Measurements from ENCODE around the gene LRWD1. TPM values are rescaled to one million over a fixed set of nuclear protein-coding genes. Genes with fewer than 3 reads are reported as not detected.
"Not testable (repeated sequence)": the region's sequence is repeated elsewhere in the genome, so short reads cannot be mapped to it uniquely, and the experiment has no call there.

The LRWD1 gene
- total RNA-seq, 2 experiments from 2014 or later, result 20.1 to 20.7 TPM

DNA sequence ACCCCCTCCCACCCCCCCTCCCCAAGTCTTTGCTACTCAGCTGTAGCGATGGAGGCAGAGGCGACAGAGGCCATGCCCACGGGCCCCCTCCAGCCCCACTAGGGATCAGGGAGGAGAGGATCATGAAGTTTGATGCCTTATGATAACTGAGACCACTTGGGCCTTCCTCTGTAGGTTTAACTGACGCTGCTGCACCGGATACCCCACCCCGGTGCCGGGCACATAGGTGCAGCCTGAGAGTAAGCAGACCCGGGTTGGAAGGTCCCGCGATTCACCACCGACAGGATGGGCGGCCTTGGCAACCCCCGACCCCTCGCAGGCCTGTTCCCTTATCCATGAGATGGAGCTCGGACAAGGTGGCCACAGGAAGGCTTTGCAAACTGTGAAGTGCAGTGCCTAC is 29.2 kb downstream of the LRWD1 start:
- H3K4me3 Mint-ChIP-seq, H3K27ac Mint-ChIP-seq, H3K27me3 Mint-ChIP-seq, H3K36me3 Mint-ChIP-seq, DNase-seq, H3K4me1 Mint-ChIP-seq, H3K9me3 Mint-ChIP-seq: not testable (repeated sequence)

DNA sequence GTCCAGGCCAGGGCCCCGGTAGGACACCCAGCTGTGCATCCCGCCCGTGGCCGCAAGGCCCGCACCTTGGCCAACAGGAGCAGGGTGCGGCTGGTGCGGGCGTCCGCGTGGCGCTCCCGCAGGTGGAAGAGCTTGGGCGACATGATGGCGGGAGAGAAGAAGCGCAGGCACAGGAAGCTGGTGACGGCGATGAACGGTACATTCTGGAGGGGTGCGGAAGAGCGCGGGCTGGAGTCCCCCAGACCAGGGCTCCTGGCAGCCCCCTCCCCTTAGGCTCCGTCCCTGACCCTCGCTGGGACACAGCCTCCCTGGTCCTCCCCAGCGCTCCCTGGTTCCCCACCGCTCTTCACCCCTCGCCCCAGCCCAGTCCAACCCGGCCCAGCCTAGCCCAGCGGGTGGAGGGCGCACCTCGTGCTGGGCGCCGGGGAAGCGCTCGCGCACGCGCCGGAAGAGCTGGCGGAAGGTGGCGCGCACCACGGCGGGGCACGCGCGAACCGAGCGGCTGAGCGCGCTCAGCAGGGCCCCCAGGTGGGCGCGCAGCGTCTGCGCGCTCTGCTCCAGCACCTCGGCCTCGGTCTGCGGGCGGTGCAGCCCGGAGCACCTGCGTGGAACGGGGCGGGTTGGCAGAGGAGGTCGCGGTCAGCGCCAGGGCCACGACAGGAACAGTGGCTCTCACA is 29.8 kb downstream of the LRWD1 start:
- not testable (repeated sequence) for DNase-seq, H3K4me1 Mint-ChIP-seq, H3K4me3 Mint-ChIP-seq, H3K27me3 Mint-ChIP-seq, H3K27ac Mint-ChIP-seq, H3K9me3 Mint-ChIP-seq, H3K36me3 Mint-ChIP-seq

DNA sequence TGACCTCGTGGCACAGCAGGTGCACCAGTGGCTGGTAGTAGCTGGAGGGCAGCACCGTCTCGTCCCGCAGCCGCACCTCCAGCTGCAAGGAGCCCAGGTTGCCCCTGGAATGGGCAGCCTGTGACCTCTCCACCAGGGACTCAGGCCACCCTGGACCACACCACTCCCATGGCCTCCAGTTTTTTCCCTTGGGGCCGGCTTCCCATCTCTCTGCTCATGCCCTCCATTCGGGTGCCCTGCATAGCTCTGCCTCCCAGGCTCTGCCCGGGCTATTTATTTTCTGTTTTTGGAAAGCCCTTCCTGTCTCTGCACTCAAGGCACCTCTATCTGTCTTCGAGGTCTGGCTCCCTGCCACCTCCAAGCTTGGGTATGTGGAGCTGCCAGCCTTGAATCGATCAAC is 32.1 kb downstream of the LRWD1 start:
- H3K27ac Mint-ChIP-seq, H3K9me3 Mint-ChIP-seq, H3K4me3 Mint-ChIP-seq, H3K4me1 Mint-ChIP-seq, H3K27me3 Mint-ChIP-seq, DNase-seq, H3K36me3 Mint-ChIP-seq: not testable (repeated sequence)

DNA sequence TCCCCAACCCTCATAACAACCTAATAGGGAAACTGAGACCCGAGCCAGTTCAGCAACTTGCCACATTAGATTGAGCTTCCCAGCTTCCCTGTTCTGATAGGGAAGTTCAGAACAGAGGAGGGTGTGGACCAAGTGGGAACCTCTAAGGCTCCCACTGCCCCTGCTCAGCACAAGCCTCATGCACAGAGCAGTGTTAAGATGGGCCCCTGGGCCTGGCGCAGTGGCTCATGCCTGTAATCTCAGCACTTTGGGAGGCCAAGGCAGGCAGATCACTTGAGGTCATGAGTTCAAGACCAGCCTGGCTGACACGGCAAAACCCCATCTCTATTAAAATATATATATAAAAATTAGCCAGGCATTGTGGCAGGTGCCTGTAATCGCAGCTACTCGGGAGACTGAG is 32.5 kb downstream of the LRWD1 start:
- not testable (repeated sequence) for H3K9me3 Mint-ChIP-seq, H3K27me3 Mint-ChIP-seq, H3K4me1 Mint-ChIP-seq, H3K27ac Mint-ChIP-seq, H3K4me3 Mint-ChIP-seq, DNase-seq, H3K36me3 Mint-ChIP-seq

DNA sequence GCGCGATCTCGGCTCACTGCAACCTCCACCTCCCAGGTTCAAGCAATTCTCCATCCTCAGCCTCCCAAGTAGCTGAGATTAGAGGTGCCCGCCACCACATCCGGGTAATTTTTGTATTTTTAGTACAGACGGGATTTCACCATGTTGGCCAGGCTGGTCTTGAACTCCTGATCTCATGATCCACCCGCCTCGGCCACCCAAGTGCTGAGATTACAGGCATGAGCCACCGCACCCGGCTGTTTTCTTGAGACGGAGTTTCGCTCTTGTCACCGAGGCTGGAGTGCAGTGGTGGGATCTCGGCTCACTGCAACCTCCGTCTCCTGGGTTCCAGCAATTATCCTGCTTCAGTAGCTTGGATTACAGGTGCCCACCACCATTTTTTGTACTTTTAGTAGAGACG is 33.5 kb downstream of the LRWD1 start:
- not testable (repeated sequence) for H3K4me3 Mint-ChIP-seq, DNase-seq, H3K4me1 Mint-ChIP-seq, H3K9me3 Mint-ChIP-seq, H3K27ac Mint-ChIP-seq, H3K36me3 Mint-ChIP-seq, H3K27me3 Mint-ChIP-seq

DNA sequence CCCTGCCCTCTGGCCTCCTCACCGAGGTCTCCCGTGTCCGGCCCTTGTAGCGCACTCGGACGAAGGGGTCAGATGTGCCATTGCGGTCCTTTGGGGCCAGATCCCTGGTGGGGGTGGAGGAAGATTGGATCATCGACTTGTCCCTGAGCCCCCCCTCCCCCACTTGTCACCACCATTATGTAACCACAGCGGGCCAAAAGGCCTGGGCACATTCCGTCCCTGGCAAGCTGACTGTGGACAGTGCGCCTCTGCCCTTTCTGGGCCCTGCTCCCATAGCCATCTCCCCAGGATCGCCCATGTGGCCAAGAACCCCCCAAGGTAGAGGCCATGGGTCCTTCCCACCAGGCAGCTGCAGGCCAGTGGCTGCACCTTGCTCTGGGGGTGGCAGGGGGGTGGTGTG is 38.4 kb downstream of the LRWD1 start:
- not testable (repeated sequence) for H3K36me3 Mint-ChIP-seq, H3K9me3 Mint-ChIP-seq, H3K4me1 Mint-ChIP-seq, H3K27me3 Mint-ChIP-seq, DNase-seq, H3K4me3 Mint-ChIP-seq, H3K27ac Mint-ChIP-seq

DNA sequence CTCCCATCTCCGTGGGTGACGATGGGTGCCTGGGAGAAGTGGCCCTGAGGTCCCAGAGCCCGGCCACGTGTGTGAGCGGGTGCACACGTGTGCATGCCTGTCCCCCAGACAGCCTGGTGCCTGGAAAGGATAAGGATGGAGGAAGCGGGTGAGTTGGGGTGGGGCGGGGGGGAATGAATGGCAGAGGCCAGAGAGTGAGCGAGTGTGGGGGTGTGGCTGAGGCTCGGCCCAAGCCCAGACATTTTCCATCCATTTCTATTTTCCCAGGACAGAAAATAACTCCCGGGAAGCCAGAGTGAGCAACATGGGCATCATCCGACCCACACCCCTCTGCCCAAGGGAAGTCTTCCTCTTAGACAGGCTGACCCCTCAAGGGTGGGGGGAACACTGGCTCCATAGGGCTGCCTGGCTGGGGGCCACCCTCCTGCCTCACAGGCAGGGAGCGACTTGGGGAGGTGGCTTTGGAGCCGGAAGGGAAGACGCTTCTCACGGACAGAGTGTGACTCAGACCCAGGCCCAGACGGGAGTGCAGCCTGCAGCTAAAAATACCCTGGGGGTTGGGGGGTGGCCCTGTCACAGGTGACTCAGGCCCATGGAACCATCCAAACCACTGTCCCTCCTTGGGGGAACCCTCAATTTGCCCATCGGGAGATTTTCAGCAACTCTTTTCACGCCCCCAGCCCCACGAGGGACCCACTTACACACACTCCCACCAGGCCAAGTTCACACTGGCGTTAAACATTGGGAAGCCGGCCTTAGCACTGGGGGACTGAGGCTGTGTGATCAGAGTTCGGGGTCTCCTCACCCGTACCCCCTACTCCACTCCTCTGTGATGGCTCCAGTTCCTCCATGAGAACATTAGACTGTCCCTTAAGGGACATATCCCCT is 40.8 kb downstream of the LRWD1 start:
- DNase-seq, H3K9me3 Mint-ChIP-seq, H3K4me3 Mint-ChIP-seq, H3K36me3 Mint-ChIP-seq, H3K27me3 Mint-ChIP-seq, H3K27ac Mint-ChIP-seq, H3K4me1 Mint-ChIP-seq: not testable (repeated sequence)

DNA sequence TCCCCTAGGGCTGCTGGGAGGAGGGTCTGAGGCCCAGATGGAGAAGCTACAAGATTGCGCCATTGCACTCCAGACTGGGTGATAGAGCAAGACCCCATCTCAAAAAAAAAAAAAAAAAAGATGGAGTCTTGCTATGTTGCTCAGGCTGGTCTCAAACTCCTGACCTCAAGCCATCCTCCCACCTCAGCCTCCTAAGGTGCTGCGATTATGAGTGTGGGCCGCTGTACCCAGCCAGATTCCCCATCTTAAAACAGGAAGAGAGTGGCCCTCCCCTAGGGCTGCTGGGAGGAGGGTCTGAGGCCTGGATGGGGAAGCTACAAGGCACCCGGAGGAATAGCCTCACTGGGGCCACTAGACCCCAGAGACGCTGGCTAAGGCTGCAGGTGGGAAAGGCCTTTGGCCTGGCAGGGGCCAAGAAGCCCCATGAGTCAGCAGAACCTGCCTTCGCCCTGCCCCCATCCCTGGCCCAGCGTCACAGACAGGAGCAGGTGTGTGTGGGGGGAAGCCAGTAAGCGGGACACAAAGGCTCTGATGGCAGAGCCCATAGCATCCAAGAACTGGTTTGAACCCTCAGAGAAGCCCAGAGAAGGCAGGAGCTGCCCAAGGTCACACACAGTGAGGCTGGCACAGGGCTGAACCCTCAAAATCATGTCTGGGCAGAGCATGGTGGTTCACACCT is 42.8 kb downstream of the LRWD1 start:
- not testable (repeated sequence) for DNase-seq

DNA sequence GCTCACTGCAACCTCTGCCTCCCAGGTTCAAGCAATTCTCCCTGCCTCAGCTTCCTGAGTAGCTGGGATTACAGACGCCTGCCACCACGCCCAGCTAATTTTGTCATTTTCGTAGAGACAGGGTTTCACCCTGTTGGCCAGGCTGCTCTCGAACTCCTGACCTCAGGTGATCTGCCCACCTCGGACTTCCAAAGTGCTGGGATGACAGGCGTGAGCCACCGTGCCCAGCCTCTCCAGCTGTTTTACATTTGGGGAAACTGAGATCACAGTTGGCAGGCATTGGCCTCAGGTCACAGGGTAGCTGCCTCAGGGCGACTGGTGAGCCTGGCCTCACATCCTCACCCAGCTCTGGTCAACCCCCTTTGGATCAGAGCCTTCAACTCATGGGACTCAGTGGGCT is 45.8 kb downstream of the LRWD1 start:
- H3K4me1 Mint-ChIP-seq, H3K27me3 Mint-ChIP-seq, DNase-seq, H3K27ac Mint-ChIP-seq, H3K4me3 Mint-ChIP-seq, H3K36me3 Mint-ChIP-seq, H3K9me3 Mint-ChIP-seq: not testable (repeated sequence)

More for the DNA sequence above, 42.8 kb downstream of the LRWD1 start:
- not testable (repeated sequence) for H3K36me3 Mint-ChIP-seq, H3K4me3 Mint-ChIP-seq, H3K9me3 Mint-ChIP-seq, H3K27me3 Mint-ChIP-seq, H3K4me1 Mint-ChIP-seq, H3K27ac Mint-ChIP-seq

DNA sequence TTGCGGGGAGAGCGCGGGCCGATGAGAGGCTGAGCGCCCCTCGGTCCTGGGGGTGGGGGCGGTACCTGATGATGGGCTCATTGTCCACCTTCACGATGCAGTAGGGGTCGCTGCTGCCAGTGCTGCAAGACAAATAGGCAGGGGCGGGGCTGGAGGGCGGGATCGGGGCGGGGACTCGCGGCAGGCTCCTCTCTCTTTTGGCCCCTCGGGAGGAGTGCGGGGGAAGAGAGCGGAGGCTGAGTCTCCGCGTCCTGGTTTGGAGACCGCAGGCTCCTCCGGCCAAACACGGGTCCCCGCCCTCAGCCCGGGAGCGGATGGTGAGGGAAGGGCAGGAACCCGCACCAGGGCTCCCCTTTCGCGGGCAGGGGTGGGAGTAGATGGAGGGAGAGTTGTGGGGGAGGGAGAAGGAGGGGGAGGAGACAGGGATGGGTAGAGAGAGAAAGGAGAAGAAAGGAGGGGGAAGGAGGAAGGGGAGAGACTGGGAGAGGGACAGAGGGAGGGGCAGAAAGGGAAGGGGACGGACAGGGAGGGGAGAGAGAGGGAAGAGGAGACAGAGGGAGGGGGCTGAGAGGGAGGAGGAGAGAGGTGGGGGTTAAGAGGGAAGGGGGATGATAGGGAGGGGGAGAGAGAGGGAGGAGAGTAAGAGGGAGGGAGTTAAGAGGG is 47.2 kb downstream of the LRWD1 start:
- not testable (repeated sequence) for DNase-seq, H3K36me3 Mint-ChIP-seq

DNA sequence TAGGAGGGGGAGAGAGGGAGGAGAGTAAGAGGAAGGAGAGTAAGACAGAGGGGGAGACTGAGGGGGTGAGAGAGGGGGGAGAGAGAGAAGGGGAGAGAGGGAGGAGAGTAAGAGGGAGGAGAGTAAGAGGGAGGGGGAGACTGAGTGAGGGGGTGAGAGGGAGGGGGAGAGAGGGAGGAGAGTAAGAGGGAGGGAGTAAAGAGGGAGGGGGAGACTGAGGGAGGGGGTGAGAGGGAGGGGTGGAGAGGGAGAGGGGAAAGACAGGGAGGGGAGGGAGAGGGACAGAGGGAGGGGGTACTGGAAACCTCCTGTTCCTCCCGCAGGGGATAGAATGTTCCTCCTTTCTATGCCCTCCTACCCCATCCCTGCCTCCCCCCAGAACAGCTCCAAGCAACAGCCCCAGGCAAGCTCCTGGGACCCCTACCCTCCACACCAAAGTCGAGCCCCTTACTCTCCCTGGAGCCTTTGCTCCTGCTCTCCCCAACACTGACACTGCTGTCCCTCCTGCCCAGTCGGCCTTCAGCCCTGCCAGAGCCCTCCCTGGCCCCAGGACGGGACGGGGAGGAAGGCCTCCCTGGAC is 47.9 kb downstream of the LRWD1 start:
- not testable (repeated sequence) for H3K4me3 Mint-ChIP-seq, H3K27ac Mint-ChIP-seq, H3K9me3 Mint-ChIP-seq, DNase-seq, H3K27me3 Mint-ChIP-seq, H3K36me3 Mint-ChIP-seq, H3K4me1 Mint-ChIP-seq

More for the DNA sequence above, 47.2 kb downstream of the LRWD1 start:
- H3K4me3 Mint-ChIP-seq, H3K27ac Mint-ChIP-seq, H3K4me1 Mint-ChIP-seq, H3K27me3 Mint-ChIP-seq, H3K9me3 Mint-ChIP-seq: not testable (repeated sequence)

DNA sequence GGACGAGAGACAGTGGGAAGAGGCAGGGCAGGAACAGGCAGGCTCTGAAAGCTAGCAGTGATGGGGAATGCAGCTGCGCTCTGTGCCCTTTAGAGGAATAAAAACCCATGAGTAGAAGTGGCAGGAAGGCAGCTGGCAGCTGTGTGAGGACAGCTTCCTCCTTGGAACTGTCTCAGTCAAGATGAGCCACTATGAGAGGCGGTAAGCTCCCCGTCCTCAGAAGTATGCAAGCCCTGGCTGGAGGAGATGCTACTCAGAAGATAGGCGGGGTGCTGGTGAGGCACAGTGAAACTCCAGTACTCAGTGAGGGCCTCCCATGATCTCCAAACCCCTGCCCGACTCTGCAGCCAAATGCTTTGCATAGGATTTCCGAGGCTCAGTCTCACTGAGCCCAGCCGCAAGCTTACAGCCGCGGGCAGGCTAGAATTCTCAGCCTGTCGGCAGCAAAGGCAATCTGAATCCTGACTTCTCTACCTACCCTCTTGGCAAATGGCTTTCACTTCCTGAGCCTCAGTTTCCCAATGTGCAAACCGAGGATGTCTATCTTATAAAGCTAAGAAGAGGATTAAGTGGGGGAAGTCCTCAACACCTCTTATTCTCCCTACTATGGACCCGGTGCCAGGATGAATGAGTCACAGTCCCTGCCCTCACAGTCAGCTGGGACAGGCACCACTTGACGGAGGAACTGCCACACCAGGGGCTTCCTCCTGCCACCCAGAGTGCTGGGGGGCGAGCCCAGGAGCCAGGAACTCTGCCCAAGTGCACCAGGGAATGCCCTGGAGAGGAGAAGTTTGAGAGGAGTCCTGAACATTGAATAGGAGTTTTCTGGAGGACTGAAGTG is 50.3 kb downstream of the LRWD1 start:
- H3K4me1 Mint-ChIP-seq, H3K27me3 Mint-ChIP-seq, H3K9me3 Mint-ChIP-seq, H3K27ac Mint-ChIP-seq, H3K36me3 Mint-ChIP-seq, DNase-seq, H3K4me3 Mint-ChIP-seq: not testable (repeated sequence)

DNA sequence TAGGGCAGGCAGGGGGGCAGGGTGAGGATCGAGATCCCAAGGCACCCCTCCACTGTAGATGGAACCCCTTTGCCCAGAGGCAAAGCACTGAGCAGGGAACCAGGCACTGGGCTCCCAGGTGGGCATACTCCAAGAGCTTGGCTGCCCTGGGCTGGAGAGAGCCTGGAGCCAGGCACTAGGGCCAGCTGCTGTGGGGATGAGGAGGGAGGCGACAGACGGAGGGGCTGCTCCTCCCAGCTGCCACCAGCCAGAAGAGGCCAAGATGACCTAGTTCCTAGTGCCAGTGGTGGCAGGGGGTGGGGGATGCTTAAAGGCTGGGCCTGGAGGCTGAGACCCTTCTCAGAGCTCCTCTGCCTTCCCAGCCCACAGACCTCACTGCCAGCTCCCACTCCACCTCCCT is 51.1 kb downstream of the LRWD1 start:
- not testable (repeated sequence) for H3K27me3 Mint-ChIP-seq, H3K9me3 Mint-ChIP-seq, DNase-seq, H3K27ac Mint-ChIP-seq, H3K4me3 Mint-ChIP-seq, H3K4me1 Mint-ChIP-seq, H3K36me3 Mint-ChIP-seq

DNA sequence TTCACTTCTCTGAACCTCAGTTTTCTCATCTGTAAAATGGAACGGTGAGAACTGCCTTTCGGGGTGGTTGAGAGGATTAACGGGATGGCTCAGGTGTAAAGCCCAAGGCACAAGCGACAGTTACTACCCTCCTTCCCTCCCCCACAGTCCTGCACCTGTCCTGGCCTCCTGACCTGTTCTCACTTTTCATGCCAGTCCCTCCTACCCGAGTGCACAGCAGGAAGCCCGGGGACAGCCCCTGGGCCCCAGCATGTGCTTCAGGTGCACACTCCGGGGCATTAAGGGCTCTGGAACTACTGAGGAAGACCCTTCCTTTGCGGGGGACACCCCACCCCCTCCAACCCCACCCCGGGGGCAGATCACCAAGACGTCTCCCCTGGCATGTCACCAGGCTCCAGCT is 52.2 kb downstream of the LRWD1 start:
- not testable (repeated sequence) for H3K27ac Mint-ChIP-seq, H3K4me3 Mint-ChIP-seq, H3K36me3 Mint-ChIP-seq, H3K9me3 Mint-ChIP-seq, H3K27me3 Mint-ChIP-seq, H3K4me1 Mint-ChIP-seq, DNase-seq

All from activated naive CD8-positive, alpha-beta T cell treated with anti-CD3 and anti-CD28 coated beads for 36 hours (primary cell).